Panc1 (cell line): ENCODE data around the gene GRIN1.

Experiments
- POLR2AphosphoS5 ChIP-seq: IDR thresholded peaks from 2 replicates; pipeline ENCODE4 v1.6.1; 2012; ENCODE audit warnings: mild to moderate bottlenecking, low read depth, low read length, moderate library complexity
- REST ChIP-seq, 2 experiments: IDR thresholded peaks; 2 replicates each; pipeline ENCODE4 v1.6.1; 2011 to 2012; ENCODE audit warnings: low read depth in 2 of 2, control low read depth in 1 of 2, low read length in 1 of 2, mild to moderate bottlenecking in 1 of 2, moderate library complexity in 1 of 2; ENCODE audit not compliant: insufficient read depth in 1 of 2
- SIN3A ChIP-seq: IDR thresholded peaks from 2 replicates; pipeline ENCODE4 v1.6.1; 2012; ENCODE audit warnings: low read depth, mild to moderate bottlenecking, low read length, moderate library complexity, borderline replicate concordance; ENCODE audit not compliant: insufficient read depth
- TCF7L2 ChIP-seq: IDR thresholded peaks from 2 replicates; pipeline ENCODE4 v1.6.1; 2011; ENCODE audit warnings: mild to moderate bottlenecking, low read depth, low read length, inconsistent platforms
- TF ChIP-seq, protein P1 (sequence below): fragments of 450-650 bp; IDR thresholded peaks from 2 replicates; pipeline ENCODE4 v1.5.1; 2017; ENCODE audit warnings: mild to moderate bottlenecking

DNA sequence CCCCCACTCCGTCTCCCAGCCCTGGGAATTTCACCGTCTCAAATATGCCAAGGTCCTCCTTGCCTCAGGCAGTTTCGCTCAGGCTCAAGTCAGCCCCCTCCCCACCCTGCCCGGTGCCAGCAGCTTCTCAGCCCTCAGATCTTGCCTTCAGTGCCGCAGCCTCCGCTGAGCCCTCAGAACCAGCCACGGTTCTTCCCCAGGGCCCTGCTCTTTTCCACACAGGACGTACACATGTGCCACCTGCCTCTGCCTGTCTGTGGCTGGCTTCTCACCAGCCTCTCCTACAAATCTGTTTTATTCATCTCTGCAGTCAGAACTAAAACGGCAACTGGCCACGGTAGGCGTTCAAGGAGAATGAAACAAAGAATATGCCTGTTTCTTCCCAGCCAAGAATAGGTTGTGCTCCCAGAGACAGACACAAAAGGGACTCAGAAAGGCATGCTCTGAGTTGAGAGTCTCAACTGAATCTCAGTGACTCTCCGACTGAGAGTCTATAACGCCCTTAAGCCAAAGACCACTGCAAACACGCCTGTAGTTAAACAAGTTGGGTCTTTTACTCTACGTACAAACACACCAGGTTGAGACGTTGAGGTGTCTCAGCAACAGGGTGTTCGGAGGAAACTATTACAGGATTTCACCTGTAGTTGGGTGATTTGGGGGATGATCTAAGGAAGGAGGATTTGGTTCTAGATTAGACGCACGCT is 10.6 kb upstream of the GRIN1 start:
- no peak for TF ChIP-seq POLR2AphosphoS5
- TF ChIP-seq, protein P1, sequence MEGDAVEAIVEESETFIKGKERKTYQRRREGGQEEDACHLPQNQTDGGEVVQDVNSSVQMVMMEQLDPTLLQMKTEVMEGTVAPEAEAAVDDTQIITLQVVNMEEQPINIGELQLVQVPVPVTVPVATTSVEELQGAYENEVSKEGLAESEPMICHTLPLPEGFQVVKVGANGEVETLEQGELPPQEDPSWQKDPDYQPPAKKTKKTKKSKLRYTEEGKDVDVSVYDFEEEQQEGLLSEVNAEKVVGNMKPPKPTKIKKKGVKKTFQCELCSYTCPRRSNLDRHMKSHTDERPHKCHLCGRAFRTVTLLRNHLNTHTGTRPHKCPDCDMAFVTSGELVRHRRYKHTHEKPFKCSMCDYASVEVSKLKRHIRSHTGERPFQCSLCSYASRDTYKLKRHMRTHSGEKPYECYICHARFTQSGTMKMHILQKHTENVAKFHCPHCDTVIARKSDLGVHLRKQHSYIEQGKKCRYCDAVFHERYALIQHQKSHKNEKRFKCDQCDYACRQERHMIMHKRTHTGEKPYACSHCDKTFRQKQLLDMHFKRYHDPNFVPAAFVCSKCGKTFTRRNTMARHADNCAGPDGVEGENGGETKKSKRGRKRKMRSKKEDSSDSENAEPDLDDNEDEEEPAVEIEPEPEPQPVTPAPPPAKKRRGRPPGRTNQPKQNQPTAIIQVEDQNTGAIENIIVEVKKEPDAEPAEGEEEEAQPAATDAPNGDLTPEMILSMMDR, result no peak
- TF ChIP-seq TCF7L2, result no peak
- no peak for TF ChIP-seq SIN3A
- TF ChIP-seq REST (IDR thresholded peaks at IDR 0.05; ENCODE audit: insufficient read depth in 1 of 2, low read depth in 2 of 2, low read length in 1 of 2), result no peak
